ENCODE measurements around the gene SPOP.
"Not testable (repeated sequence)": the region's sequence is repeated elsewhere in the genome, so short reads cannot be mapped to it uniquely, and the experiment has no call there.

Gene SPOP

GRCh38 chr17:49554694-49555494, 123.0 kb downstream of the SPOP start:
- Histone ChIP-seq H3K9me3 (ENCODE audit: control insufficient read depth, low read length) (no peaks in the 10 kb centered on the region), H3K4me1 (ENCODE audit: control insufficient read depth, insufficient read depth, low read length) (peaks cover 22% of the 10 kb centered on the region), H3K4me3 (ENCODE audit: low read length) (no peak overlapping the region), H3K27me3 (ENCODE audit: control insufficient read depth, insufficient read depth, low read length) (peaks cover 14% of the 10 kb centered on the region), H3K9ac (ENCODE audit: low read length) (no peak overlapping the region), H3K36me3 (ENCODE audit: control insufficient read depth, insufficient read depth, low read length) (no peaks in the 10 kb centered on the region)

DNA sequence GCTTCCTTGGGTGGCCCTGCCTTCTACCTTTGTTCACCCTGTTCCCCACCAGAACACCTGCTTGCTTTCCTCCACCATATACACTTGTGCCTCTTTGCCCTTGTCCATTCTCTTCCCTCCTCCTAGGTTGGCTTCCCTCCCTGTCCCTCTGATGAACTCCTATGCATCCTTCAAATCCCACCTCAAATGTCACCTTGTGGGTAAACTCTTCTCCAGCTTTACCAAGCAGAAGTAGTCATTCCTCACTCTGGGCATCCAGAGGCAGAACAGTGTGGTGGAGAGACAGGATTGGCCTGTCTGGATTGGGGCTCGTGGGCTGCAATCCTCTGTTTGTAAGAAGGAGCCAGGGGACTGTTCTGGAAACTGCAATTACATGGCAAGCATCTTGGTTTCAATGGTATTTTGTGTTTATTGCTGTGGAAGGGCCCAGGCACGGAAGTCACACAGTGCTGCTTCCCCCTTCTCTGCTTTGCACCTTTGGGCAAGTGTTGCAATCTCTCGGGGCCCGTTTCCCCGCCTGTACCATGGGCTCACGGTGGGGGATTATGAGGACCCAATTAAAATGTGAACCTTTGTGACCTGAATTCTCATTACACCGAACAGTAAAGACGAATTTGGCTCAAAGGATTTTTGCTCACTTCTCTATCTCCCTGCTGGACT, 124.1 kb downstream of the SPOP start:
- Histone ChIP-seq H3K36me3 (ENCODE audit: control insufficient read depth, insufficient read depth, low read length) (no peaks in the 10 kb centered on the region), H3K9me3 (ENCODE audit: control insufficient read depth, low read length) (no peaks in the 10 kb centered on the region), H3K4me3 (ENCODE audit: low read length) (no peak overlapping the region), H3K4me1 (ENCODE audit: control insufficient read depth, insufficient read depth, low read length) (peaks cover 22% of the 10 kb centered on the region), H3K9ac (ENCODE audit: low read length) (no peak overlapping the region), H3K27me3 (ENCODE audit: control insufficient read depth, insufficient read depth, low read length) (peaks cover 14% of the 10 kb centered on the region)

DNA sequence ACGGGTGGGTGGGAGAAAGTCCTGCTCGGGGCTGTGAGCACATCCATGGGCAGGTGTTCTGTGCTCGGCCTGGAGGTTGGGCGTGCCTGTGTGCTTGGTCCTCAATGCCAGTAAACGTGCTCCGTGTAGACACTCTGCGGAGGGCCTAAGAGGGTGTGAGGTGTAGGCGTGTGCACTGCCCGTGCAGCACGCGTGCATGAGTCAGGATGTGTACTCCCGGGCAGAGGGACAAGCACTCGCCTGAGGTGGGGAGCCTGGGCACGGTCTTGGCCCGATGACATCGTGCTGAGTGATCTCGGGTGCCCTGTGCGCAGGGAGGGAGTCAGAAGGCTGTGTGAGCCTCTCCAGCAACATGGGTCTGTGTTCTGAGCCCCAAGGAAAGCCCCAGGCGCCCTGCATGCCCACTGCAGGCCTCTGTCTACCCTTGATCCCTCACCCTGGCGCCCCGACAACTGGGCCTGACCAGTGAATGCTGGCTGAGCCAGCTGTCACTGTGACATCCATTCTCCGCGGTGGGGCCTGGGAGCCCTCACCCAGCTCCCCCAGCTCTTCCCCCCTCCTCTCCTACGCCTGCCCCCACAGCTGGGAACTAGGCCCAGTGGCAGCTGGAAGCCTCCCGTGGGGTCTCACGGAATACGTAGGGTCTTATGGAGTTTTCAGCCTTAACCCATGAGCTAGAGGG, 125.7 kb downstream of the SPOP start:
- peaks cover 15% of the 10 kb centered on the region for H3K27me3 ChIP-seq (ENCODE audit: control insufficient read depth, insufficient read depth, low read length)
- H3K4me1 ChIP-seq (ENCODE audit: control insufficient read depth, insufficient read depth, low read length) = peaks cover 22% of the 10 kb centered on the region

GRCh38 chr17:49551221-49552069, 126.5 kb downstream of the SPOP start:
- Histone ChIP-seq H3K9me3 (ENCODE audit: control insufficient read depth, low read length) (no peaks in the 10 kb centered on the region), H3K27me3 (ENCODE audit: control insufficient read depth, insufficient read depth, low read length) (peaks cover 19% of the 10 kb centered on the region), H3K36me3 (ENCODE audit: control insufficient read depth, insufficient read depth, low read length) (no peaks in the 10 kb centered on the region)

More for the DNA sequence above, 125.7 kb downstream of the SPOP start:
- no peak overlapping the region for H3K4me3 ChIP-seq (ENCODE audit: low read length)
- no peak overlapping the region for H3K9ac ChIP-seq (ENCODE audit: low read length)
- H3K9me3 ChIP-seq (ENCODE audit: control insufficient read depth, low read length) = no peaks in the 10 kb centered on the region
- H3K36me3 ChIP-seq (ENCODE audit: control insufficient read depth, insufficient read depth, low read length) = no peaks in the 10 kb centered on the region

GRCh38 chr17:49550764-49551163, 127.1 kb downstream of the SPOP start:
- not testable (repeated sequence) for H3K36me3 ChIP-seq (ENCODE audit: control insufficient read depth, insufficient read depth, low read length); H3K4me3 ChIP-seq (ENCODE audit: low read length); H3K9me3 ChIP-seq (ENCODE audit: control insufficient read depth, low read length); H3K9ac ChIP-seq (ENCODE audit: low read length)
- H3K4me1 ChIP-seq (ENCODE audit: control insufficient read depth, insufficient read depth, low read length) = peaks cover 13% of the 10 kb centered on the region
- peaks cover 17% of the 10 kb centered on the region for H3K27me3 ChIP-seq (ENCODE audit: control insufficient read depth, insufficient read depth, low read length)

More at GRCh38 chr17:49551221-49552069, 126.5 kb downstream of the SPOP start:
- Histone ChIP-seq H3K4me3 (ENCODE audit: low read length) (no peak overlapping the region), H3K9ac (ENCODE audit: low read length) (no peak overlapping the region), H3K4me1 (ENCODE audit: control insufficient read depth, insufficient read depth, low read length) (peaks cover 19% of the 10 kb centered on the region)

DNA sequence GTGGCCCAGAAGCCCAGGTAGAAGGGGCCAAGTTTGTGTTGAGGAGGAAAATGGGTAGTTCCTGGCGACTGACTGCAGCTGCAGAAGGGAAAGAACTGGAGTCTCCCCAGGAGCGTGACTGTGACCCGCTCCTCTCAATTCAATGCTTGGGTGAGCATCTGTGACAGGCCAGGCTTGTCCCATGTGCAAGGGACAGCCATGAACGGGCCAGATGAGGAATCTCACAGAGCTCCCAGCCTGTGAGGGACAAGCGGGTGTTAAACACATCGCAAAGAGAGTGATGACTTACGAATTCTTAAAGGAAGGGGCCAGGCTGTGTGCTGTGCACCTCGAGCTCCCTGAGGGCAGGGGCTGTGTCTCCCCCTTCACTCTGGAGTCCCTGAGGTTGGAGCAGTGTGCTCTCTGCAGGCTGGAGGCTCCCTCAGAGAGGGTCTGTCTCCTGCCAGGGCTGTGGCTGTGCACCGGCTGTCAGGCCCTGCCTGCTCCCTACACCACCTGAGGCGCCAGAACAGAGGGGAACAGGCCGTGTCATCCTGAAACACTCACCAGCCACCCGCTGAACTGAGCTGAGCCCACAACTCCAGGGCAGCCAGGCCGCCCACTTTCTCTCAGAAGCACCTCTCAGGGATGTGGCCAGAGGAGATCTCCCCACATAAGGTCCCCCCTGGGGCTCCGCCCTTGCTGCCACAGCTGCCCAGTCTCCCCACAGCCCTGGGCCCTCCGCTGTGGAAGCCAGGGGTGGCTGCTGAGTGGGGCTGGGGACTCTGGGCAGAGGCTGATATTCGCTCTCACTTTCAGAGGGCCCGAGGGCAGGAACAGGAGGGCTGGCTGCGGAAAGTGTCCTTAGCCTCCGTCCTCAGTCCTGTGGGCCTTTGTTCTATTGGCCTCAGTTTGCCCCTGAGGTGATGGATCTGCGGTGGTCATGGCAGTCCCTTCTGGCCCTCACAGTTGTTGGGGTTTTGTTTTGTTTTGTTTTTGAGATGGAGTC, 127.9 kb downstream of the SPOP start:
- peaks cover 13% of the 10 kb centered on the region for H3K4me1 ChIP-seq (ENCODE audit: control insufficient read depth, insufficient read depth, low read length)
- H3K36me3 ChIP-seq (ENCODE audit: control insufficient read depth, insufficient read depth, low read length) = no peaks in the 10 kb centered on the region
- no peak overlapping the region for H3K9ac ChIP-seq (ENCODE audit: low read length)

GRCh38 chr17:49549311-49549605, 128.6 kb downstream of the SPOP start:
- Histone ChIP-seq H3K4me3 (ENCODE audit: low read length) (no peak overlapping the region), H3K9ac (ENCODE audit: low read length) (no peak overlapping the region), H3K4me1 (ENCODE audit: control insufficient read depth, insufficient read depth, low read length) (peaks cover 13% of the 10 kb centered on the region), H3K9me3 (ENCODE audit: control insufficient read depth, low read length) (no peaks in the 10 kb centered on the region), H3K36me3 (ENCODE audit: control insufficient read depth, insufficient read depth, low read length) (no peaks in the 10 kb centered on the region), H3K27me3 (ENCODE audit: control insufficient read depth, insufficient read depth, low read length) (peaks cover 16% of the 10 kb centered on the region)

More for the DNA sequence above, 127.9 kb downstream of the SPOP start:
- Histone ChIP-seq H3K9me3 (ENCODE audit: control insufficient read depth, low read length) (no peaks in the 10 kb centered on the region), H3K4me3 (ENCODE audit: low read length) (no peak overlapping the region), H3K27me3 (ENCODE audit: control insufficient read depth, insufficient read depth, low read length) (peaks cover 16% of the 10 kb centered on the region)

All from mucosa of stomach (tissue), 1 donor.